GM12873 (cell line): ENCODE results near the gene RPLP2.

Experiments used
- CTCF ChIP-seq: IDR thresholded peaks from 2 replicates; pipeline ENCODE4 v1.5.1; 2012; ENCODE audit warnings: low read depth, mild to moderate bottlenecking, moderate library complexity, low read length, control low read depth; ENCODE audit not compliant: insufficient read depth; ENCODE audit errors: missing control alignments

Gene RPLP2

GRCh38 chr11:809287-810039, at the start of gene RPLP2:
Gene RPLP2 (plus strand): TSS chr11:809967. CDS start chr11:810235, 268 bp downstream.
- TF ChIP-seq CTCF = no peak

GRCh38 chr11:760236-760635, 49.5 kb upstream of the RPLP2 start:
- no peak for TF ChIP-seq CTCF

GRCh38 chr11:761526-762108, 48.1 kb upstream of the RPLP2 start:
- no peak for TF ChIP-seq CTCF

GRCh38 chr11:762421-763072, 47.2 kb upstream of the RPLP2 start:
- peak; percentile 40 for TF ChIP-seq CTCF

- TF ChIP-seq CTCF = no peak
These were observed 46.7 kb upstream of the RPLP2 start for GRCh38 chr11:763073-763463.

- no peak for TF ChIP-seq CTCF
These were observed 46.0 kb upstream of the RPLP2 start for GRCh38 chr11:763549-764321.
